ELF-1 (cell line): ENCODE measurements around the gene ZNF559.

Experiments used
- DNase-seq: peaks from one replicate; pipeline ENCODE4 v3.0.0-alpha.2; 2016; ENCODE audit warnings: low read depth, low spot score

Gene ZNF559

GRCh38 chr19:9353011-9353410, 29.0 kb downstream of the ZNF559 start:
- no peak for DNase-seq

GRCh38 chr19:9354651-9355050, 30.7 kb downstream of the ZNF559 start:
- DNase-seq, result no peak

- no peak for DNase-seq
These were observed 38.9 kb downstream of the ZNF559 start, which contains the start of gene ZNF177 for GRCh38 chr19:9362905-9363304. Gene ZNF177 (plus strand): TSS chr19:9363013. CDS start chr19:9378312, 15,299 bp downstream.

- DNase-seq, result no peak
These were observed 47.0 kb downstream of the ZNF559 start for GRCh38 chr19:9370738-9371619.

GRCh38 chr19:9381361-9381785, 57.4 kb downstream of the ZNF559 start:
- DNase-seq, result no peak
